HEK293T (cell line): ENCODE data around the gene ATAT1.
A peak's percentile ranks its signal among the peaks of the same experiment; 100 is the strongest.

ENCODE experiments used
- CTCF ChIA-PET: fragments of 350-600 bp; formaldehyde crosslinking; extraction: SDS; loops from one replicate; lab custom pipeline; 2021; ENCODE audit warnings: antibody characterized with exemption, inconsistent platforms; lab: Yijun Ruan, JAX
- POLR2A ChIA-PET: fragments of 350-600 bp; formaldehyde crosslinking; extraction: SDS; loops from one replicate; lab custom pipeline; 2020; ENCODE audit warnings: antibody characterized with exemption, inconsistent platforms; lab: Yijun Ruan, JAX
- DNase-seq: peaks from one replicate; pipeline ENCODE4 v3.0.0; 2012; ENCODE audit warnings: mixed read lengths; ENCODE audit errors: extremely low spot score
- ARNT ChIP-seq: fragments of 450-650 bp; IDR thresholded peaks from 2 replicates; pipeline ENCODE4 v1.6.1; 2017; ENCODE audit warnings: mild to moderate bottlenecking
- BHLHE40 ChIP-seq: fragments of 450-650 bp; IDR thresholded peaks from 2 replicates; pipeline ENCODE4 v1.6.1; 2016; ENCODE audit warnings: mild to moderate bottlenecking, moderate library complexity, borderline replicate concordance
- CTBP1 ChIP-seq: fragments of 450-650 bp; IDR thresholded peaks from 2 replicates; pipeline ENCODE4 v1.6.1; 2016; ENCODE audit warnings: borderline replicate concordance
- ELF4 ChIP-seq: fragments of 450-650 bp; IDR thresholded peaks from 2 replicates; pipeline ENCODE4 v1.6.1; 2017; ENCODE audit warnings: antibody characterized with exemption
- FOXA1 ChIP-seq: fragments of 450-650 bp; IDR thresholded peaks from 2 replicates; pipeline ENCODE4 v1.6.1; 2016; ENCODE audit warnings: mild to moderate bottlenecking
- FOXK2 ChIP-seq: fragments of 450-650 bp; IDR thresholded peaks from 2 replicates; pipeline ENCODE4 v1.6.1; 2016; ENCODE audit warnings: mild to moderate bottlenecking
- FOXM1 ChIP-seq: fragments of 450-650 bp; IDR thresholded peaks from 2 replicates; pipeline ENCODE4 v1.6.1; 2017; ENCODE audit warnings: mild to moderate bottlenecking, borderline replicate concordance
- HDGF ChIP-seq: fragments of 450-650 bp; IDR thresholded peaks from 2 replicates; pipeline ENCODE4 v1.6.1; 2017; ENCODE audit warnings: antibody characterized with exemption, borderline replicate concordance
- L3MBTL2 ChIP-seq: fragments of 450-650 bp; conservative IDR thresholded peaks from 2 replicates; pipeline ENCODE4 v1.6.1; 2016; ENCODE audit warnings: mild to moderate bottlenecking
- LEF1 ChIP-seq: fragments of 450-650 bp; IDR thresholded peaks from 2 replicates; pipeline ENCODE4 v1.6.1; 2017; ENCODE audit warnings: mild to moderate bottlenecking, borderline replicate concordance
- NFRKB ChIP-seq: fragments of 450-650 bp; IDR thresholded peaks from 2 replicates; pipeline ENCODE4 v1.6.1; 2016; ENCODE audit warnings: mild to moderate bottlenecking, moderate library complexity
- SP1 ChIP-seq: fragments of 450-650 bp; IDR thresholded peaks from 2 replicates; pipeline ENCODE4 v1.6.1; 2017
- SUZ12 ChIP-seq: fragments of 450-650 bp; IDR thresholded peaks from 2 replicates; pipeline ENCODE4 v1.6.1; 2016; ENCODE audit warnings: mild to moderate bottlenecking
- TARDBP ChIP-seq: fragments of 450-650 bp; IDR thresholded peaks from 2 replicates; pipeline ENCODE4 v1.6.1; 2016
- ZNF384 ChIP-seq: fragments of 450-650 bp; IDR thresholded peaks from 2 replicates; pipeline ENCODE4 v1.6.1; 2016
- TF ChIP-seq, protein P1 (sequence below): fragments of 450-650 bp; IDR thresholded peaks from 2 replicates; pipeline ENCODE4 v1.6.1; 2016

ATAT1 gene

DNA sequence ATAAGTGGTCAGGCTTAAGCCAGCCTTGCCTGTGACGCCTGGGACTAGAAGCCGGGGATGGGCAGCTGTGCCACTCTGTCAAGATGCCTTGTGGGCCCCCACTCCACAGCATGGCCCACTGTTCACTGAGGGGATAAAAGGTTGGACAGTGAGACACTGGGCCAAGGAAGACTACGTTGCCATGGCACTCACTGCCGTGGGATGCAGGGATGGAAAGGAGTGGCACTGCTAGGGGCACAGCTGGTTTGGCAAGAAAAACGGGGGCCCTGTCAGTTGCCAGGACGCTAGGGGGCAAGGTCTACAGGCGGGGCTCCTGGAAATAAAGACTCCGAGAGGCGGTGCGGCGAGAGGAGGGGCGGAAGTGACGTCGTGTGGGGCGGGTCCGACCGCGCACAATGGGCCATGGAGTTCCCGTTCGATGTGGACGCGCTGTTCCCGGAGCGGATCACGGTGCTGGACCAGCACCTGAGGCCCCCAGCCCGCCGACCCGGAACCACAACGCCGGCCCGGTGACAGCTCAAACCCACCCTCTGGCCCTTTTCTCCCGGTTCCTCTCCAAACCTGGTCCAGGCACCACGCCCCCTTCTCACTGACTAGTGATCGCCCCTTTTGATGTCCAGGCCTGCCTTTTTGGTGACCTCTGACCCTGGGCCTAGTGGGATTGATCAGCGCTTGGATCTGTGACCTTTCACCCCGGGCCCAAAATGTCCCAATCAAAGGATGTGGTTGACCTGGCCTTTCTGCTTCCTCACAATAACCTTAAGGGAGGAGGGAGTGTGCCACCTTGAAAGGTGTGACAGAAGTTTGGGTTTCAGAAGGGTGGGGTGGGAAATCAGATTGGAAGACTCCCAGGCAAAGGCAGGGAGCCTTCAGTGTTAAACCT is at the start of gene ATAT1:
Gene ATAT1, plus strand, starts transcription at position 391 of the 883 bp plus-strand sequence.
- ChIA-PET CTCF (no interaction called here), POLR2A (interaction anchor here (0.8 to 1.8 kb wide), 5 partner anchors 9 to 46 kb away, joined by 3 to 18 read pairs (median 6); partner anchors contain the start of genes DHX16, MRPS18B and PPP1R10)
- TF ChIP-seq TARDBP (no peak), L3MBTL2 (no peak), ZNF384 (no peak), HDGF (no peak), FOXK2 (no peak), FOXA1 (no peak), SUZ12 (no peak), ARNT (no peak), ELF4 (no peak), FOXM1 (no peak), NFRKB (no peak), LEF1 (no peak; the same call in 1 of the 2 replicates), BHLHE40 (no peak)
- DNase-seq, result peak; percentile 87

DNA sequence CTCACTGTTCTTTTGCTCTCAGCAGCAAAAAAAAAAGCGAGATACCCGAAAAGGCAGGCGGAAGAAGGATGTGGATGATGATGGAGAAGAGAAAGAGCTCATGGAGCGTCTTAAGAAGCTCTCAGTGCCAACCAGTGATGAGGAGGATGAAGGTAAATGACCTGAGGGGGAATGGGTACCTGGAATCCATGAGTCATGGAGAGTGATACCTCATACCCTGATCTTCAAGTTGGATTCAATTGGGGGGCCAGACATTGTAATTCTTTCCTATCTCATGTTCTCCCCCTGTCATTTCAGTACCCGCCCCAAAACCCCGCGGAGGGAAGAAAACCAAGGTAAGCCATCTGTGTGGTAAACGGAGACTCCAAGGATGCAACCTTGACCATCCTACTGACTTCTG is 48.6 kb upstream of the ATAT1 start:
- DNase-seq, result no peak
- TF ChIP-seq CTBP1 (no peak), ELF4 (no peak), TARDBP (no peak), HDGF (no peak), LEF1 (no peak), SP1 (no peak), NFRKB (no peak), L3MBTL2 (no peak), FOXM1 (no peak), ZNF384 (no peak)
- TF ChIP-seq, protein P1, sequence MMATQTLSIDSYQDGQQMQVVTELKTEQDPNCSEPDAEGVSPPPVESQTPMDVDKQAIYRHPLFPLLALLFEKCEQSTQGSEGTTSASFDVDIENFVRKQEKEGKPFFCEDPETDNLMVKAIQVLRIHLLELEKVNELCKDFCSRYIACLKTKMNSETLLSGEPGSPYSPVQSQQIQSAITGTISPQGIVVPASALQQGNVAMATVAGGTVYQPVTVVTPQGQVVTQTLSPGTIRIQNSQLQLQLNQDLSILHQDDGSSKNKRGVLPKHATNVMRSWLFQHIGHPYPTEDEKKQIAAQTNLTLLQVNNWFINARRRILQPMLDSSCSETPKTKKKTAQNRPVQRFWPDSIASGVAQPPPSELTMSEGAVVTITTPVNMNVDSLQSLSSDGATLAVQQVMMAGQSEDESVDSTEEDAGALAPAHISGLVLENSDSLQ, result no peak
- POLR2A ChIA-PET, result interaction anchor here (1.5 kb wide), 1 partner anchor 38 kb away, joined by 3 read pairs; no protein-coding TSS in a partner anchor
- CTCF ChIA-PET, result interaction anchor here (1.2 kb wide), 1 partner anchor 20 kb away, joined by 5 read pairs; no protein-coding TSS in a partner anchor

DNA sequence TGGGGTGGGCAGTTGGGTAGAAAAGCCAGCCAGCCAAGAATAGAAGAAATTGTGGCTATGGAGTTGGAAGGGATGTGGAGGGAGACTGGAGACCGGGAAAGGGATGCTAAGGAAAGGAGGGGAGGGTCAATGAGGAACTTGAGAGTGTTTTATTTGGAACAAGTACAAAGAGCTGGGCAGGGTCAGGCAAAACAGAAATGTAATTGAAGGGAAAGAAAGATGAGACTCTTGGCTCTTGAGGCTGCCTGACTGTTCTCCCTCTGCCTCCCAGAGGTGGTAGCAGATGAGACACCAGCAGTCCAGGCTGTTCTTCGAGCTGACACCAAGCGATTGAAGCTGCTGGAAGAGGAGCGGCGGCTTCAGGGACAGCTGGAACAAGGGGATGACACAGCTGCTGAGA is 42.8 kb upstream of the ATAT1 start:
- DNase-seq, result no peak
- CTCF ChIA-PET, result no interaction called here
- POLR2A ChIA-PET, result interaction anchor here (1.4 to 1.9 kb wide), 2 partner anchors 13 to 29 kb away, joined by 5 to 6 read pairs; partner anchors contain the start of gene ABCF1
- TF ChIP-seq L3MBTL2 (no peak), TARDBP (no peak), FOXA1 (no peak), LEF1 (no peak), FOXK2 (no peak), ELF4 (no peak), HDGF (no peak), SP1 (no peak), BHLHE40 (no peak), SUZ12 (no peak), NFRKB (no peak), FOXM1 (no peak), ZNF384 (no peak), CTBP1 (no peak), ARNT (no peak)
- TF ChIP-seq, protein P1, result no peak

DNA sequence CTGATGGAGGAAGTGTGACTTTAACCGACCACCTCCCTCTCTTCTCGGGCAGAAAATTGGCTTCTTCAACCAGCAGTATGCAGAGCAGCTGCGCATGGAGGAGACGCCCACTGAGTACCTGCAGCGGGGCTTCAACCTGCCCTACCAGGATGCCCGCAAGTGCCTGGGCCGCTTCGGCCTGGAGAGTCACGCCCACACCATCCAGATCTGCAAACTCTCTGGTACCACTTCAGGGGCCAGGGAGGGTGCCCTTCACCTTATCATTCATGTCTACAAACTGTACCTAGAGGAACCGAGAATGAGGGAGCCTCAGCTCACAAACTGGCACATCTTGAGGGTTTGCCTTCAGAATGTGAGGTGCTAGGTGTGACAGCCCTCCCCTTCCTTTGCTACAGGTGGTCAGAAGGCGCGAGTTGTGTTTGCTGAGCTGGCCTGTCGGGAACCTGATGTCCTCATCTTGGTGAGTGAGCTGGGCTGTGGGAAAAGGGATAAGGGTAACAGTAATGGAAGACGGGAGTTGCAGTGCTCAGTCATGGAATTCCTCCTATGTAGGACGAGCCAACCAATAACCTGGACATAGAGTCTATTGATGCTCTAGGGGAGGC is 36.8 kb upstream of the ATAT1 start:
- no peak for DNase-seq
- ChIA-PET POLR2A (interaction anchor here (1.0 to 2.3 kb wide), 4 partner anchors 10 to 26 kb away, joined by 3 to 17 read pairs (median 5); no protein-coding TSS in a partner anchor), CTCF (no interaction called here)
- TF ChIP-seq FOXK2, result no peak
- no peak for TF ChIP-seq NFRKB
- TF ChIP-seq L3MBTL2, result no peak
- TF ChIP-seq SUZ12, result no peak
- no peak for TF ChIP-seq ARNT
- no peak for TF ChIP-seq CTBP1
- TF ChIP-seq BHLHE40, result no peak
- no peak for TF ChIP-seq LEF1
- no peak for TF ChIP-seq HDGF
- TF ChIP-seq TARDBP, result no peak
- TF ChIP-seq SP1, result no peak
- no peak for TF ChIP-seq FOXA1
- no peak for TF ChIP-seq FOXM1

DNA sequence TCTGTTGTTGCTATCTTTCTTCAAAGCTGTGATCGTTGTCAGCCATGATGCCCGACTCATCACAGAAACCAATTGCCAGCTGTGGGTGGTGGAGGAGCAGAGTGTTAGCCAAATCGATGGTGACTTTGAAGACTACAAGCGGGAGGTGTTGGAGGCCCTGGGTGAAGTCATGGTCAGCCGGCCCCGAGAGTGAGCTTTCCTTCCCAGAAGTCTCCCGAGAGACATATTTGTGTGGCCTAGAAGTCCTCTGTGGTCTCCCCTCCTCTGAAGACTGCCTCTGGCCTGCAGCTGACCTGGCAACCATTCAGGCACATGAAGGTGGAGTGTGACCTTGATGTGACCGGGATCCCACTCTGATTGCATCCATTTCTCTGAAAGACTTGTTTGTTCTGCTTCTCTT is 36.2 kb upstream of the ATAT1 start:
- no peak for DNase-seq
- no peak for TF ChIP-seq NFRKB
- TF ChIP-seq LEF1, result no peak
- no peak for TF ChIP-seq SUZ12
- TF ChIP-seq ELF4, result no peak
- no peak for TF ChIP-seq FOXM1
- TF ChIP-seq SP1, result no peak
- no peak for TF ChIP-seq CTBP1
- no peak for TF ChIP-seq HDGF
- no peak for TF ChIP-seq FOXK2
- no peak for TF ChIP-seq BHLHE40
- no peak for TF ChIP-seq FOXA1
- TF ChIP-seq, protein P1, result no peak
- no peak for TF ChIP-seq L3MBTL2
- TF ChIP-seq ARNT, result no peak
- TF ChIP-seq ZNF384, result no peak
- no peak for TF ChIP-seq TARDBP
- POLR2A ChIA-PET, result interaction anchor here (0.6 to 2.3 kb wide), 5 partner anchors 9 to 25 kb away, joined by 3 to 17 read pairs (median 4); no protein-coding TSS in a partner anchor
- CTCF ChIA-PET, result no interaction called here
